ENCODE measurements around the gene VAPB.

The VAPB gene

DNA sequence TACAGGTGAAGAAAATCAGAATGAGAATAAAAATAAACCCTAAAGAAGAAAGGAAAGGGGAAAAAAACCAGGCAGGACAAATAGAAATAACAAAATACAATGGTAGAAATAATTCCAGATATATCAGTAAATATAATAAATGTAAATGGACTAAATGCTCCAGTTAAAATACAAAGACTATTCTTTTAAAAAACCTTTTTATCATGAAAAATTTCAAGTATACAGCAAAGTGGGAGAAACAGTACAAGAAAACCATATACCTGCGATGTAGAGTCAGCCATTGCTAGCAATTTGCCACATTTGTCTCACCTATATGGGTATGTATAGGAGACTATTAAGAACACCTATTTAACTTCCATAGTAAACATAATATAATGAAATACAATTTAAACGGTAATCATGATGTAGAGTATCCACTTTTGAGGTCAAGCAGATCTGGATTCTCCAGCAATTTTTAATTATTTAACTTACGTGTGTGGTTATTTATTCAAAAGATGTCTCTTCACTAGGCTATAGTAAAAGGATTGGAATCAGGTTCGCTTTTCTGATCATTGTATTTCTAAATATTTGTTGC, 914 bp upstream of the VAPB start:
- ATAC-seq (replicated peaks; ENCODE audit: extremely low read depth, poor library complexity, severe bottlenecking) = no peak
- Mint-ChIP-seq H3K9me3 (no peaks in the 10 kb centered on the region), H3K4me1 (peaks cover 35% of the 10 kb centered on the region), H3K36me3 (ENCODE audit: insufficient read depth) (peaks cover 13% of the 10 kb centered on the region), H3K27me3 (peaks cover 24% of the 10 kb centered on the region), H3K27ac (ENCODE audit: low read depth) (peak overlapping the region; percentile 94), H3K4me3 (no peak overlapping the region)
- DNase-seq (ENCODE audit: low spot score in 2 of 2) = no peak

DNA sequence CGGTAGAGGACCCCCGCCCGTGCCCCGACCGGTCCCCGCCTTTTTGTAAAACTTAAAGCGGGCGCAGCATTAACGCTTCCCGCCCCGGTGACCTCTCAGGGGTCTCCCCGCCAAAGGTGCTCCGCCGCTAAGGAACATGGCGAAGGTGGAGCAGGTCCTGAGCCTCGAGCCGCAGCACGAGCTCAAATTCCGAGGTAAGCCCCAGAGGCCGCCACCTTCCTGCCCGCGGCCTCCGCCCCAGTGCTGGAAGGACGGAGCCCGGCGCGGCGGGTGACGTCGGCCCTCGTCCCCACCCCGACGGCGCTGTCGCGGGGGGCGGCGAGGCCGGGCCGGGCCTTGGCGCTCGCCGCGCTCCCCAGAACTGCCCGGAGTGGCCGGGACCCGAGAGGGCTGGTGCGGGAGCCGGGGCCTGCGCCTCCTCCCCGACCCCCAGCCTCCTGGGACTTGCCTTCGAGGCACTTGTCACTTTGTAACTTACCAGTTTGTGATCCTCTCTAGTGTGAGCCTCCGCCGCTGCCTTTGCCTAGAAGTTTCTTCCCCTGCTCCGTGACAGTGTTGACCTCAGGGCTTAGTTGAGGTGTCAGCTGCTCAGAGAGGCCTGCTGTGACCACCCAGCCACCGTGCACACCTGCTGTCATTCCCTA, 417 bp downstream of the VAPB start:
- H3K27ac Mint-ChIP-seq (ENCODE audit: low read depth) = peak overlapping the region; percentile 94
- H3K27me3 Mint-ChIP-seq = peaks cover 10% of the 10 kb centered on the region
- peak overlapping the region; percentile 86 for H3K4me3 Mint-ChIP-seq
- peaks cover 13% of the 10 kb centered on the region for H3K36me3 Mint-ChIP-seq (ENCODE audit: insufficient read depth)
- ATAC-seq (replicated peaks; ENCODE audit: extremely low read depth, poor library complexity, severe bottlenecking) (peak; percentile 47), DNase-seq (ENCODE audit: low spot score in 2 of 2) (peak in 1 of 2 donors; percentile 36)
- H3K4me1 Mint-ChIP-seq = peaks cover 48% of the 10 kb centered on the region
- H3K9me3 Mint-ChIP-seq = no peaks in the 10 kb centered on the region

DNA sequence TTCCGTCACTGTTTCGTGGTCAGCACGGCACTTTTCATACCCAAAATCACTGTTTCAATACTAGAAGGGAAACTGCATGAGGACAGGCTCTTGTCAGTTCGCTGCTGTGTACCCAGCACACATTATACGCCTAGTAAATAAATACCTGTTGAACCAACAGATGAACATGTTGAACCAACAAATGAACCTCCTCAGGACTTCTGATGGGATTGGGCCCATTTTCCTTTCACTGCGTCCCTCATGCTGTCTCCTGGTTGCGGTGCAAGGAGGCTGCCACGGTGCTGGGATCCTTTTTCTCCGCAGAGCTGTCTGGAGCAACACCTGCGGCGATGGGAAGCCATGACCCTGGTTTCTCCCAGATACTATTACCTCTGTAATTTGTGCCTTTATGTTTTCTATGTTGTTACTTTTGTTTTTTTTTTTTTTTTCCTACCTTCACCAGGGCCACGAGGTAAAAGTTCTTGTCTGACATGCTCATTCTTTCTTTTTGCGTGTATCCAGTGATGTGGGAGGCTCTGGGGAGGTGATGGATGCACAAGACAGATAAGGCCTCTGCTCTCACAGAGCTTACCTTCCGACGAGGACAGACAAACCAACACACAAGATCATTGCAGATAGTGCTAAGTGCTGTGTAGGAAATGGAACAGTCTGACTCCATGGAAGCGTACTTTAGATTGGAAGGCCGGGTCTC, 1.1 kb downstream of the VAPB start:
- Mint-ChIP-seq H3K27me3 (peaks cover 4% of the 10 kb centered on the region), H3K36me3 (ENCODE audit: insufficient read depth) (peaks cover 13% of the 10 kb centered on the region), H3K27ac (ENCODE audit: low read depth) (peak overlapping the region; percentile 94), H3K4me1 (peaks cover 48% of the 10 kb centered on the region), H3K4me3 (peak overlapping the region; percentile 86), H3K9me3 (no peaks in the 10 kb centered on the region)
- DNase-seq (ENCODE audit: low spot score in 2 of 2) = no peak
- no peak for ATAC-seq (replicated peaks; ENCODE audit: extremely low read depth, poor library complexity, severe bottlenecking)

DNA sequence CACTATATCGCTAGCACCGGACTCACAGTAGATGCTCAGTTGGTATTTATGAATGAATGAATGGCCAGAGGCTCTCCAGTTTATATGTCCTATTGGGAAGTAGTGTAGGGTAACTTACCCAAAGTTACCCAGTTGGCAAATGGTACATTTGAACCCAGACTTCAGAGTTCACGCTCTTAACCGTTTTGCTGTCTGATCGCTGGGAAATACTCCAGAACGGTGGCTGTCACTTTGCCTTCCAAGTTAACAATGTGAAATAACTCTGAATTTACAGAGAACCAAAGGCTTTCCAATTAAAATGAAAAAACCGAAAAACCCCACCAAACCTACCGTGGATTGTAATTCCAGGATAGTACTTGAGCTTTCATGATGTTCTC, 1.6 kb downstream of the VAPB start:
- H3K27me3 Mint-ChIP-seq = no peaks in the 10 kb centered on the region
- no peak for ATAC-seq (replicated peaks; ENCODE audit: extremely low read depth, poor library complexity, severe bottlenecking)
- H3K4me3 Mint-ChIP-seq = peak overlapping the region; percentile 86
- peaks cover 48% of the 10 kb centered on the region for H3K4me1 Mint-ChIP-seq
- DNase-seq (ENCODE audit: low spot score in 2 of 2) = no peak
- H3K9me3 Mint-ChIP-seq = no peaks in the 10 kb centered on the region
- H3K36me3 Mint-ChIP-seq (ENCODE audit: insufficient read depth) = peaks cover 13% of the 10 kb centered on the region
- peak overlapping the region; percentile 94 for H3K27ac Mint-ChIP-seq (ENCODE audit: low read depth)

DNA sequence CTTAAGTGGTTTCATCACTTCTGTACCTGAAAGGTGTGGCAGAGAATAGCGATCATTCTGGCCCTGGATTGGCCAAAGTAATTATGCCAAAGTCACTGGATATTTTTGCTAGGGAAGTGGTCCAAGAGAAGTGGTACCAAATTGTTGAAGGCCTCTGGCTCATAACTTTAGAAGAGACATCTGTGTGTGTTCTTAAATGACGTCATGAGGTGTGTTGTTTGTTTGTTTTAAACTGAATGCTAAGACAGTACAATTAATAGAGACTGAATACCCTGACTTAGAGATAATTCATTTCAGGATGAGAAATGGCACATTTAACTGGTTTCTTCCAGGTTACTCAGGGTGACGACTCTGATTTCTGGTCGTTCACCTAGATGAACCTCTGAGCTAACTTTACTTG, 3.3 kb downstream of the VAPB start:
- Mint-ChIP-seq H3K27ac (ENCODE audit: low read depth) (peak overlapping the region; percentile 46), H3K36me3 (ENCODE audit: insufficient read depth) (peaks cover 13% of the 10 kb centered on the region), H3K4me3 (no peak overlapping the region), H3K4me1 (peaks cover 57% of the 10 kb centered on the region), H3K9me3 (no peaks in the 10 kb centered on the region), H3K27me3 (no peaks in the 10 kb centered on the region)
- ATAC-seq (replicated peaks; ENCODE audit: extremely low read depth, poor library complexity, severe bottlenecking) (no peak), DNase-seq (ENCODE audit: low spot score in 2 of 2) (no peak)

DNA sequence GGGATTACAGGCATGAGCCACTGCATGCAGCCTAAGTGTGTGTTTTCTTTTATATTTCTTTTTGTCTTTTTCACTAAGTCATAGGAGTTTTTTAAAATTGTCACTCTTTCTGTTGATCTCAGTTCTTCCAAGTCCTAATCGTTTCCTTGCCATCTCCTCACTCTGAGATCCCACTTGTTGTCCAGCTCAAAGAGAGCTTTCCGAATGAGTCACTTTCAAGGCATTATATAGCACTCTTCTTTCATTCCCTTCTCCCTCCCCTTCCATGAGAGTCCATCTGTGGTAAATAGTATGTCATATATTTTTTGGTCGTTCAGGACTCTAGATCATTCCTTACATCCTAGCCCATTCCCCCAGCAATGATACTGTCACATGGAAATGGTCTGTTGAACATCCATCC, 4.3 kb downstream of the VAPB start:
- no peaks in the 10 kb centered on the region for H3K9me3 Mint-ChIP-seq
- H3K27ac Mint-ChIP-seq (ENCODE audit: low read depth) = no peak overlapping the region
- no peak for DNase-seq (ENCODE audit: low spot score in 2 of 2)
- ATAC-seq (replicated peaks; ENCODE audit: extremely low read depth, poor library complexity, severe bottlenecking) = no peak
- no peaks in the 10 kb centered on the region for H3K27me3 Mint-ChIP-seq
- H3K36me3 Mint-ChIP-seq (ENCODE audit: insufficient read depth) = peaks cover 13% of the 10 kb centered on the region
- H3K4me1 Mint-ChIP-seq = peaks cover 67% of the 10 kb centered on the region
- peak overlapping the region; percentile 4 for H3K4me3 Mint-ChIP-seq

DNA sequence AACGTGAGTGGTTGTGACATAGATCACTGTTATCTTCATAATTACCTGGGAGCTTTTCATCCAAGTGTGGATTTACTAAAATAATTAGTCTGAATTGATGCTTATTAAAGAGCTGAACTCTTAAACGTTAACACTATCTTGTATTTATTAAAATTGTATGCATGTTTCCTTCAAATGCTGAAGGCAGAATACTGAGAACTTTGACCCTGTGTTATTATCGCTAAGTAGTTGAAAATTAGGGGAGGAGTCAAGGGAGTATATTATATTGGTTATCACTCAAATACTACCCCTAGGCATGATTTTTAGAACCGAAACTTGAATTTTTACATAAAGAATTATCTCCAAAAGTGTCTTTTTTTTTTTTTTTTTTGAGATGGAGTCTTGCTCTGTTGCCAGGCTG, 5.8 kb downstream of the VAPB start:
- H3K4me1 Mint-ChIP-seq = peaks cover 76% of the 10 kb centered on the region
- ATAC-seq (replicated peaks; ENCODE audit: extremely low read depth, poor library complexity, severe bottlenecking) (no peak), DNase-seq (ENCODE audit: low spot score in 2 of 2) (no peak)
- no peak overlapping the region for H3K27ac Mint-ChIP-seq (ENCODE audit: low read depth)
- no peaks in the 10 kb centered on the region for H3K9me3 Mint-ChIP-seq
- no peak overlapping the region for H3K4me3 Mint-ChIP-seq
- H3K36me3 Mint-ChIP-seq (ENCODE audit: insufficient read depth) = peaks cover 13% of the 10 kb centered on the region
- H3K27me3 Mint-ChIP-seq = no peaks in the 10 kb centered on the region

DNA sequence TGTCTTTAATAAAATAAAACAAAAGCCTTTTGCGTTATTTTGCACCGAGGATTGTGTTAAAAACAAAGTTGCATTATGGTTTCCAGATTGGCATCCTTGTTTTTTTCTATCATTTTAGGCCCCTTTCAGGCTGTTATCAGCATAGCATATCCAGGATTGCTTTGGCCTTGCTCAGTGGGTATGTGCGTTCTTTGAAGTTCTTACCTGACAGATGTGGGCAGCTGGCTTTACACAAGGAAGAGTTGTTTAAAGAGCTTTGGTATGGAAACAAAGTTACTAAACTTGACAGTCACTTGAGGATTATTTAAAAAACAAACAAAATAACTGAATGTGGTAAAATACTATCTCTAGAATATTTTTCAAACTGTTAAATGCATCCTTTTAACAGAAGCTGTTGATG, 6.6 kb downstream of the VAPB start:
- peaks cover 7% of the 10 kb centered on the region for H3K36me3 Mint-ChIP-seq (ENCODE audit: insufficient read depth)
- DNase-seq (ENCODE audit: low spot score in 2 of 2) (no peak), ATAC-seq (replicated peaks; ENCODE audit: extremely low read depth, poor library complexity, severe bottlenecking) (no peak)
- H3K4me1 Mint-ChIP-seq = peaks cover 74% of the 10 kb centered on the region
- no peak overlapping the region for H3K4me3 Mint-ChIP-seq
- H3K9me3 Mint-ChIP-seq = no peaks in the 10 kb centered on the region
- no peaks in the 10 kb centered on the region for H3K27me3 Mint-ChIP-seq
- H3K27ac Mint-ChIP-seq (ENCODE audit: low read depth) = no peak overlapping the region

DNA sequence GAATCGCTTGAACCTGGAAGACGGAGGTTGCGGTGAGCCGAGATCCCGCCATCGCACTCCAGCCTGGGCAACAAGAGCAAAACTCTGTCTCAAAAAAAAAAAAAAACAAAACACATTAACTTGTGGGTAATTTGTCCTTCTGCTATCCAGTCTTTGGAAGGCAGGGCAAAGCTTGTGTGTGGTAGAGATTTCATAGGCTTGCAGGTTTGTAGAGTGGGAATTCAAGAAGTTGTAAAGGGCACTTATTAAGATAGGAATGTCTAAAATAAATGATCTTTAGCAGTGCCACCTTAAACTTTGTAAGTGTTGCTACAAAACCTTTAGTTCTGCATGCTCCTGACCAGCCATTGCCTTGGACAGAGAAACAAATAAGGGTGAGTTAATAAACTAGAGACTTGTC, 8.4 kb downstream of the VAPB start:
- Mint-ChIP-seq H3K4me1 (peaks cover 58% of the 10 kb centered on the region), H3K27me3 (no peaks in the 10 kb centered on the region), H3K36me3 (ENCODE audit: insufficient read depth) (peaks cover 2% of the 10 kb centered on the region), H3K27ac (ENCODE audit: low read depth) (no peak overlapping the region), H3K9me3 (no peaks in the 10 kb centered on the region), H3K4me3 (no peak overlapping the region)
- ATAC-seq (replicated peaks; ENCODE audit: extremely low read depth, poor library complexity, severe bottlenecking) (no peak), DNase-seq (ENCODE audit: low spot score in 2 of 2) (no peak)

DNA sequence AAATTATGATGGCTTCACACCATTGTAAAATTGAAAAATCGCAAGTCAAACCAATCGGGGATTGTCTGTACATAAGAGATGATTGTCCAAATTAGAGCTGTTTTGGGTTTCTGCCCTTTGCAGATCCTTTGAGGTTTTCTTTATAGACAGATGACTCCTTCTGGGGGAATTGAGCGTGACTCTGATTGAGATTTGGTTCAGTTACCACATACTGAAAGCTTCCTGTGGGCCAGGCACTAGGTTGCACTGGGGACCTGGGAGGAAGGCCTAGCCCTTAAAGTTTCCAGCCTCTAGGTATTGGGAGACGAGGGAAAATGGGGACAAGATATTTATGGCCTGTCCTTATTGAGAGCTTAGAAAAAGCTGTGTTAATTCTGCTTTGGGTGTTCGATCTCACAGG, 9.2 kb downstream of the VAPB start:
- Mint-ChIP-seq H3K4me1 (peaks cover 50% of the 10 kb centered on the region), H3K4me3 (no peak overlapping the region), H3K36me3 (ENCODE audit: insufficient read depth) (peaks cover 2% of the 10 kb centered on the region), H3K9me3 (no peaks in the 10 kb centered on the region), H3K27me3 (no peaks in the 10 kb centered on the region), H3K27ac (ENCODE audit: low read depth) (peak overlapping the region; percentile 68)
- ATAC-seq (replicated peaks; ENCODE audit: extremely low read depth, poor library complexity, severe bottlenecking) (no peak), DNase-seq (ENCODE audit: low spot score in 2 of 2) (no peak)

DNA sequence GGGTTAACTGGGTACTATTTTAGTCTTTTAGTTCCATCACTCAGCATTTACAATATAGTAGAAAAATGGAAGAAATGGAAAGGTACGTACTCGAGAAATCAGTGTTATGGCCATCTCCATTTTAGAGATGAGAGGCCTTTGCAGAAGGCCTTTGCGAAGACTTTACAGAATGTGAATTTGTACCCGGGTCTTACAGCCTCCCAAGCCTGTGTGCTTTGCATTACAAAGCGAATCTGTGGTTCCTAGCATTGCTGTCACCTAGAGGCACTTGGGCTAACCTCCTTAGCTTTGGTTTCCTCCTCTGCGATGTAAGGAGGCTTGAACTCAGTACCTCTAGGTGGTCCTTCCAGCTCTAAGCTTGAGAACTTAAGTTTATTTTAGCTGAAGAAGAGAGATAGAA, 10.9 kb downstream of the VAPB start:
- no peak for DNase-seq (ENCODE audit: low spot score in 2 of 2)
- Mint-ChIP-seq H3K4me1 (peaks cover 39% of the 10 kb centered on the region), H3K36me3 (ENCODE audit: insufficient read depth) (peaks cover 2% of the 10 kb centered on the region), H3K27ac (ENCODE audit: low read depth) (no peak overlapping the region), H3K4me3 (no peak overlapping the region), H3K9me3 (no peaks in the 10 kb centered on the region), H3K27me3 (no peaks in the 10 kb centered on the region)
- ATAC-seq (replicated peaks; ENCODE audit: extremely low read depth, poor library complexity, severe bottlenecking) = no peak

DNA sequence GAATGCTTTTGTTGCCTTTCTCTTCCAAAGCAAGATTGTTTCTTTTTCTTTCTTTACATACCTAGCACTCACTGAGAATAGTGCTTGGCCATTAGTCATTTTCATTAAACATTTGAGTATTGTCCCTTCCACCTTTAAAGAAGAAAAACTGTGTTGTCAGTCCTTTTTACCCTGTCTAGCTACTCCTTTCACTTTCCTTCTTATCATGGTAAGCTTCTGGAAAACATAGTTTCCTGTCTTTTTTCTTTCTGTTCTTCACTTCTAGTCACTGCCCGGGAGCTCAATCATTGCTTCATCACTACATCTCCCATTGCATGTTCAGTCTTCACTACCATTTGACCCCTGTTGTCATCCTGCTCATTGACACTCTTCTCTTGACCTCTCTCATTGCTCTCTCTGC, 12.1 kb downstream of the VAPB start:
- ATAC-seq (replicated peaks; ENCODE audit: extremely low read depth, poor library complexity, severe bottlenecking) (no peak), DNase-seq (ENCODE audit: low spot score in 2 of 2) (no peak)
- H3K36me3 Mint-ChIP-seq (ENCODE audit: insufficient read depth) = peaks cover 2% of the 10 kb centered on the region
- H3K27ac Mint-ChIP-seq (ENCODE audit: low read depth) = no peak overlapping the region
- H3K4me1 Mint-ChIP-seq = peaks cover 36% of the 10 kb centered on the region
- no peak overlapping the region for H3K4me3 Mint-ChIP-seq
- H3K9me3 Mint-ChIP-seq = no peaks in the 10 kb centered on the region
- no peaks in the 10 kb centered on the region for H3K27me3 Mint-ChIP-seq

DNA sequence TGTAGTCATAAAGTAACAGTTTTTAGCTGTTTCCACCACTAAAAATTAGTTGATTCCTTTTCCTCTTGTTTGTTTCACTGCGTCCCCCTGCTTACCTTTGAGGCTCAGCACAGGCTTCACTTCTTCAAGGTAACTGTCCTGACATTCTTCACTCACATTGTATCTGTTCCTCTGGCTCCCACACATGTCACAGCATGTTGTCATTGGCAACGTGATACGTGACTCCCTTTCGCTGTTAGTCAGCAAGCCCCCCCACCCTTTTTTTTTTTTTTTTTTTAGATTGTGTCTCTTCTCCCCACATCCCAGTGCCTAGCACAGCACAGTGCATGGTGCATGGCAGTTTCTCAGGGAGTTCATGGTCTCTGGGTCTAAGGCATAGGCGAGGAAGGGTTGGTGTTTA, 13.3 kb downstream of the VAPB start:
- no peak for ATAC-seq (replicated peaks; ENCODE audit: extremely low read depth, poor library complexity, severe bottlenecking)
- H3K27me3 Mint-ChIP-seq = no peaks in the 10 kb centered on the region
- no peak overlapping the region for H3K27ac Mint-ChIP-seq (ENCODE audit: low read depth)
- no peak for DNase-seq (ENCODE audit: low spot score in 2 of 2)
- peaks cover 36% of the 10 kb centered on the region for H3K4me1 Mint-ChIP-seq
- H3K36me3 Mint-ChIP-seq (ENCODE audit: insufficient read depth) = peaks cover 2% of the 10 kb centered on the region
- no peaks in the 10 kb centered on the region for H3K9me3 Mint-ChIP-seq
- no peak overlapping the region for H3K4me3 Mint-ChIP-seq
